Middle frontal gyrus (tissue), 1 donor: Measurements from ENCODE around the gene PSORS1C1.
"Not testable (repeated sequence)": the region's sequence is repeated elsewhere in the genome, so short reads cannot be mapped to it uniquely, and the experiment has no call there.

Experiments used
- DNase-seq: peaks from one replicate; pipeline ENCODE4 v3.0.0-alpha.2; 2015; ENCODE audit warnings: low spot score; ENCODE audit errors: extremely low spot score

PSORS1C1 gene

GRCh38 chr6:31174378-31174777 is 59.8 kb downstream of the PSORS1C1 start:
- DNase-seq, result no peak

DNA sequence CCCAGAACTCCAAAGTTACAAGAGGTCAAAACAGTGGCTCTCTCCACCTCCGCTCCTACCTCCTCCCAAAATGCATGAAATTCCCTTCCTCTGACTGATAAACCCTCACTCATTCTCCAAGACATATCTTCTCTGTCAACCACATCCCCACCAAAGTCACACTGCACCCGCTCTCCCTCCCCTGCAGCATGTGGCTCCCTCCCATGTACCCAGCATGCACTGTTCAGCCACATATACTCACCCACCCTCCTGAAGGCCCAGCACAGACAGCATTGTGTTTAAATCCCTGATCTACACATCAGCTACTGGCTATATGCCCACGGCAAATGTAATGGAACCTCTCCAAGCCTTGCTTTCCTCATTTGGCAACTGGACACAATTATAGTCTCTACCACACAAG is 61.4 kb downstream of the PSORS1C1 start:
- no peak for DNase-seq

DNA sequence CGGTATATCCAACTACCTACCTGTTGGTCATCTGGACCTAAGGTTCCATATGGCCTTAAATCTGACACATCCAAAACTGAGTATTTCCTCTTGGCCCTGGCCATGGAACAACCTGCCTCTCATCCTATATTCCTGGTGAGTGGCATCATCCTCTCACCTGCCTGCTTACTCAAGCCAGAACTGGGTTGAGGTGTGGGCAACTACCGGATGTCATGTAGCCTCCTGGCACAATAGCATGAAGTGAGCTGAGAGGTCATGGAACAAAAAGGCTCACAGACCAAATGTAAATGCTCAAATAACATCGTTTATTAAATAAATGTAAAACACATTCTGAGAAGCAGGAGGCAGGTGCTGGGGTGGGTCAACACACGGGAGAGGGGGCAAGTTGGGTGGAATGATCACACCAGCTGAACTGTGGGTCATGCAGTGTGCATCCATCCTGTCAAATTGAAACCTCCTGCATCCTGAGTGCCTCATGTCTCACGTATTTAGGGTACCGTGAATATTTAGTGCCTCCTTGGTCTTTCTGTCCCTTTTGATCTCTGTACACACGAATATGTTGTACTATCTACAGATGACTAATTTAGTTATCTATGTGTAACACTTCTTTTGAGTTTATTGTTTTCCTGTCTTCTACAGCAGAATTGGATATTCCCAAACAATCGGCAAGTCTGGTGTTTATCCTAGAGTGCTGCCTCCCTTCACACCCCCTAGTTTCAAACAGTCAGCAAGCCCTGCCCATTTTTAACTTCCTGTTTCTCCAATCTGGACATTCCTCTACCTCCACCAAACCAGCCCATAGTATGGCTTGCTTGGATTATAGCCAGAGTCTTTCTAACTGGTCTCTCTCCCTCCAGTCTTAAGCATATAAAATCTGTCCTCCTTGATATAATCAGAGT is 63.8 kb downstream of the PSORS1C1 start:
- no peak for DNase-seq

GRCh38 chr6:31179042-31179386 is 64.4 kb downstream of the PSORS1C1 start:
- no peak for DNase-seq

GRCh38 chr6:31179896-31180295 is 65.3 kb downstream of the PSORS1C1 start:
- no peak for DNase-seq

- no peak for DNase-seq
These were observed 65.9 kb downstream of the PSORS1C1 start for GRCh38 chr6:31180500-31180899.

- DNase-seq, result not testable (repeated sequence)
These were observed 68.7 kb downstream of the PSORS1C1 start for GRCh38 chr6:31183287-31183686.

DNA sequence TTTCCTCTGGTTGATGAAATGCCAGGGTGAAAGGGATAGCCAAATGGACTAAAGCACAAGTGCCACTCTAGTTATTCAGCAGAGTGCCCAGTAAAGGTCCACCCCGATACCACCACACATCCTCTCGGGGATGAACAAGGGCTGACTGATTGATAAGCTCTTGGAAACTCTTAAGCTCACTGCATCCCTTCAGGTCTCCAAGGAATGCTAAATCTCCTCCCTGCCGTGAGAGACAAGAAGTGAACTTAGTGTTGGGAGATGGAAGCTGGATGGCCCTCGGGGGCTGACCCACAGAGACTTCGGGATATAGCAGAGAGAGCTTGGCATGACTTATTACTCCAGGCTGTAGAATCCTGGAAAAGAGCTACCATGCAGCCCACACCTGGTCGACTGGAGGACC is 69.3 kb downstream of the PSORS1C1 start:
- DNase-seq, result not testable (repeated sequence)

- DNase-seq, result not testable (repeated sequence)
These were observed 71.1 kb downstream of the PSORS1C1 start for GRCh38 chr6:31185695-31186051.

- no peak for DNase-seq
These were observed 71.6 kb downstream of the PSORS1C1 start for GRCh38 chr6:31186052-31186734.

DNA sequence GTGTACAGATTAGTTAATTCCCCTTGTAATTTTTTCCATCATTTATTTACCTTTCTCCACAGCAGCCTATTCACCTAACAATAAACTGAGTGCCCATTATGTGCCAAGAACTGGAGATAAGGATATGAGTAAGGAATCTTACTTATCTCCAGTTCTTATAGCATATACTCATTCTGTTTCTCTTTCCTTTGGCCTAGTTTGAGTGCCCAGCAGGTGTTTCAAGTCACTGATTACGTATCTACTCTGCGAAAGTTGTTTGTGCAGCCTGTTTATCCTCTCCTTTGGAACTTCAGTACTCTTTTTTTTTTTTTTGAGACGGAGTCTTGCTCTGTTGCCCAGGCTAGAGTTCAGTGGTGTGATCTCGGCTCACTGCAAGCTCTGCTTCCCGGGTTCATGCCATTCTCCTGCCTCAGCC is 73.2 kb downstream of the PSORS1C1 start:
- no peak for DNase-seq

DNA sequence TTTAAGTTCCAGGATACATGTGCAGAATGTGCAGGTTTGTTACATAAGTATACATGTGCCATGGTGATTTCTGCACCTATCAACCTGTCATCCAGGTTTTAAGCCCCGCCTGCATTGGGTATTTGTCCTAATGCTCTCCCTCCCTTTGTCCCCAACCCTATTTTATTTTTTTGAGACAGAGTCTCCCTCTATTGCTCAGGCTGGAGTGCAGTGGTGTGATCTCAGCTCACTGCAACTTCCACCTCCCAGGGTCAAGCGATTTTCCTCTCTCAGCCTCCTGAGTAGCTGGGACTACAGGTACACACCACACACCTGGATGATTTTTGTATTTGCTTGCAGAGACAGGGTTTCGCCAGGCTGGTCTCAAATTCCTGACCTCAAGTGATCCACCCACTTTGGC is 74.6 kb downstream of the PSORS1C1 start:
- not testable (repeated sequence) for DNase-seq
